Measurements from ENCODE around the gene KSR1. TPM values are rescaled to one million over a fixed set of nuclear protein-coding genes. Genes with fewer than 3 reads are reported as not detected.
A peak's percentile ranks its signal among the peaks of the same experiment; 100 is the strongest.
"Not testable (repeated sequence)": the region's sequence is repeated elsewhere in the genome, so short reads cannot be mapped to it uniquely, and the experiment has no call there.

Gene KSR1
- total and polyA plus RNA-seq, 2 of the 4 experiments (the other 2 are of a cell fraction), result 12.5 to 21.9 TPM

GRCh38 chr17:27645621-27646020 is 189.4 kb downstream of the KSR1 start:
- H4K20me1 ChIP-seq (ENCODE audit: insufficient read depth, low read length); H3K4me1 ChIP-seq (ENCODE audit: control insufficient read depth, insufficient read depth, low read length); H3K4me2 ChIP-seq (ENCODE audit: low read depth, low read length); H4K8ac ChIP-seq (ENCODE audit: low read depth in 2 of 2, low read length in 2 of 2); DNase-seq; H2AK5ac ChIP-seq (ENCODE audit: low read depth, low read length); H3K9me1 ChIP-seq (ENCODE audit: insufficient read depth, low read length); H2AFZ ChIP-seq (replicated peaks; ENCODE audit: low read length, poor library complexity); H2AK9ac ChIP-seq (replicated peaks; ENCODE audit: low read depth, low read length, poor library complexity); H3K9ac ChIP-seq (ENCODE audit: low read depth, low read length); POLR2A ChIA-PET (ENCODE audit: unreplicated experiment); H3K23ac ChIP-seq (ENCODE audit: low read depth, low read length); H2BK5ac ChIP-seq (ENCODE audit: low read depth, low read length, poor library complexity, severe bottlenecking); H2BK15ac ChIP-seq (ENCODE audit: low read depth, low read length); H3K56ac ChIP-seq (ENCODE audit: extremely low read depth, insufficient read depth, low read length); H3K27me3 ChIP-seq (ENCODE audit: control insufficient read depth, insufficient read depth, low read length); H3K14ac ChIP-seq (replicated peaks; ENCODE audit: low read depth, low read length); in situ Hi-C loops (cut with MboI; ENCODE audit: low sequenced_read_pairs); H3K18ac ChIP-seq (ENCODE audit: low read depth, low read length); intact Hi-C loops (cut with micrococcal nuclease); H3K4ac ChIP-seq (ENCODE audit: low read depth, low read length); BruUV-seq (replicated peaks); H3K79me1 ChIP-seq (ENCODE audit: low read depth in 1 of 2, low read length in 2 of 2); H2BK120ac ChIP-seq (ENCODE audit: low read depth, low read length); H3K9me3 ChIP-seq (ENCODE audit: control insufficient read depth, insufficient read depth, low read length); H4K91ac ChIP-seq (ENCODE audit: insufficient read depth, low read depth, low read length); H2BK20ac ChIP-seq (ENCODE audit: low read depth, low read length); CTCF ChIA-PET; H3K27ac ChIP-seq (ENCODE audit: insufficient read depth, low read length); H4K5ac ChIP-seq (ENCODE audit: low read depth, low read length); dilution Hi-C loops (cut with HindIII; ENCODE audit: low sequenced_read_pairs, unreplicated experiment); H3K4me3 ChIP-seq (ENCODE audit: insufficient read depth, low read depth, low read length): not testable (repeated sequence)
- peaks cover 10% of the 10 kb centered on the region; the same call in 1 of the 2 replicates for H3K36me3 ChIP-seq (ENCODE audit: control insufficient read depth, insufficient read depth, low read length)
- WGBS, 2 experiments (ENCODE audit: extremely low coverage in 2 of 2, insufficient read length in 1 of 2), result no CpG with 5 or more reads among the region's 10 CpGs
- peak; percentile 44; the same call in 1 of the 2 replicates for ATAC-seq (ENCODE audit: low read depth)
